Loucy (cell line): ENCODE results near the gene ATG10.

ENCODE experiments used
- H2AFZ ChIP-seq: fragments of 200-600 bp; sonication (generic); 2 replicates; pipeline ENCODE4 v1.6.0; 2016; ENCODE audit warnings: antibody characterized with exemption, mild to moderate bottlenecking, low read length, moderate library complexity
- H3F3A ChIP-seq: fragments of 200-600 bp; 2 replicates; pipeline ENCODE4 v1.6.0; 2016; ENCODE audit warnings: antibody characterized with exemption, low read depth, mild to moderate bottlenecking
- H3K27me3 ChIP-seq: fragments of 200-600 bp; sonication (generic); 2 replicates; pipeline ENCODE4 v1.6.1; 2014; ENCODE audit warnings: low read length, mild to moderate bottlenecking; ENCODE audit not compliant: insufficient read depth, poor library complexity, severe bottlenecking
- H3K36me3 ChIP-seq: fragments of 200-600 bp; sonication (generic); 2 replicates; pipeline ENCODE4 v1.6.1; 2016; ENCODE audit warnings: low read length; ENCODE audit not compliant: insufficient read depth
- H3K4me1 ChIP-seq: fragments of 200-600 bp; sonication (generic); 2 replicates; pipeline ENCODE4 v1.5.1; 2014; ENCODE audit warnings: low read length, mild to moderate bottlenecking; ENCODE audit not compliant: insufficient read depth, poor library complexity, severe bottlenecking
- H3K4me2 ChIP-seq: fragments of 200-600 bp; sonication (generic); 2 replicates; pipeline ENCODE4 v1.6.0; 2014; ENCODE audit warnings: antibody characterized with exemption, low read length, low read depth, mild to moderate bottlenecking; ENCODE audit not compliant: poor library complexity, severe bottlenecking
- H3K4me3 ChIP-seq: fragments of 200-600 bp; sonication (generic); 2 replicates; pipeline ENCODE4 v1.5.1; 2014; ENCODE audit warnings: low read length, mild to moderate bottlenecking, mixed read lengths; ENCODE audit not compliant: poor library complexity, severe bottlenecking
- H3K79me2 ChIP-seq: fragments of 200-600 bp; sonication (generic); 2 replicates; pipeline ENCODE4 v1.6.1; 2014; ENCODE audit warnings: low read length; ENCODE audit not compliant: insufficient read depth
- H3K9ac ChIP-seq: fragments of 200-600 bp; sonication (generic); 2 replicates; pipeline ENCODE4 v1.6.0; 2014; ENCODE audit warnings: mild to moderate bottlenecking, low read depth, low read length, moderate library complexity; ENCODE audit not compliant: poor library complexity, severe bottlenecking
- H3K9me2 ChIP-seq: fragments of 200-600 bp; sonication (generic); replicated peaks from 2 replicates; pipeline ENCODE4 v1.6.1; 2016; ENCODE audit warnings: low read depth, low read length, mixed read lengths
- H3K9me3 ChIP-seq: fragments of 200-600 bp; sonication (generic); 2 replicates; pipeline ENCODE4 v1.6.1; 2014; ENCODE audit warnings: mild to moderate bottlenecking, antibody characterized with exemption, low read length, low read depth; ENCODE audit not compliant: insufficient read depth
- H4K20me1 ChIP-seq: fragments of 200-600 bp; sonication (generic); 2 replicates; pipeline ENCODE4 v1.6.0; 2014; ENCODE audit warnings: antibody characterized with exemption, low read length, mild to moderate bottlenecking; ENCODE audit not compliant: insufficient read depth, poor library complexity, severe bottlenecking
- EZH2phosphoT487 ChIP-seq: fragments of 200-600 bp; IDR thresholded peaks from 2 replicates; pipeline ENCODE4 v1.6.1; 2018; ENCODE audit warnings: antibody characterized with exemption, mild to moderate bottlenecking, moderate library complexity, borderline replicate concordance
- TF ChIP-seq, protein P1 (sequence below): fragments of 200-600 bp; sonication (generic); conservative IDR thresholded peaks from 2 replicates; pipeline ENCODE4 v1.5.1; 2014; ENCODE audit warnings: mild to moderate bottlenecking, antibody characterized with exemption, low read length

Gene ATG10

DNA sequence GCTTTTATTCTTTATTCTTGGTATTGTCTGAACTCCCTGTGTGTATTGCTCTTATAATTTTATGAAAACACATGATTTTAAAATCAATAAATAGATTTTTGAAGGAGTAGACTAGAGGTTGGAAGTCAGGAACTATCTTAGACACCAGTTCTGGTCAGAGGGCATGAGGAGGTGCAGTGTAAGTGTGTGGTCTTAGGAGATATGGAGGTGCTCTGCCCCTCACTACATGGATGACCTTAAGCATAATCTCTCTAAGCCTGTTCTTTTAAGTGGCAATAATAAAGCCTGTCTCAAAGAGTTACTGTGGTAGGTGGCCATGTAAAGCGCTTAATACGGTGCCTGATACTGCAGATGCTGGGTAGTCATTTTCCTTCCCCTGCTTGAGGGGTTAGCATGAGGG lies 272.3 kb downstream of the ATG10 start:
- H2AFZ ChIP-seq = no peak overlapping the region
- H3K36me3 ChIP-seq = no peaks in the 10 kb centered on the region
- H3K79me2 ChIP-seq = no peaks in the 10 kb centered on the region
- no peak overlapping the region for H3K9ac ChIP-seq
- no peaks in the 10 kb centered on the region for H4K20me1 ChIP-seq
- no peak overlapping the region for H3K4me3 ChIP-seq
- no peaks in the 10 kb centered on the region for H3F3A ChIP-seq
- peaks cover 14% of the 10 kb centered on the region for H3K9me3 ChIP-seq
- TF ChIP-seq, protein P1, sequence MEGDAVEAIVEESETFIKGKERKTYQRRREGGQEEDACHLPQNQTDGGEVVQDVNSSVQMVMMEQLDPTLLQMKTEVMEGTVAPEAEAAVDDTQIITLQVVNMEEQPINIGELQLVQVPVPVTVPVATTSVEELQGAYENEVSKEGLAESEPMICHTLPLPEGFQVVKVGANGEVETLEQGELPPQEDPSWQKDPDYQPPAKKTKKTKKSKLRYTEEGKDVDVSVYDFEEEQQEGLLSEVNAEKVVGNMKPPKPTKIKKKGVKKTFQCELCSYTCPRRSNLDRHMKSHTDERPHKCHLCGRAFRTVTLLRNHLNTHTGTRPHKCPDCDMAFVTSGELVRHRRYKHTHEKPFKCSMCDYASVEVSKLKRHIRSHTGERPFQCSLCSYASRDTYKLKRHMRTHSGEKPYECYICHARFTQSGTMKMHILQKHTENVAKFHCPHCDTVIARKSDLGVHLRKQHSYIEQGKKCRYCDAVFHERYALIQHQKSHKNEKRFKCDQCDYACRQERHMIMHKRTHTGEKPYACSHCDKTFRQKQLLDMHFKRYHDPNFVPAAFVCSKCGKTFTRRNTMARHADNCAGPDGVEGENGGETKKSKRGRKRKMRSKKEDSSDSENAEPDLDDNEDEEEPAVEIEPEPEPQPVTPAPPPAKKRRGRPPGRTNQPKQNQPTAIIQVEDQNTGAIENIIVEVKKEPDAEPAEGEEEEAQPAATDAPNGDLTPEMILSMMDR = no peak
- no peak for TF ChIP-seq EZH2phosphoT487
- no peak overlapping the region for H3K4me2 ChIP-seq
- no peaks in the 10 kb centered on the region for H3K4me1 ChIP-seq
- no peaks in the 10 kb centered on the region for H3K9me2 ChIP-seq
- no peaks in the 10 kb centered on the region for H3K27me3 ChIP-seq

DNA sequence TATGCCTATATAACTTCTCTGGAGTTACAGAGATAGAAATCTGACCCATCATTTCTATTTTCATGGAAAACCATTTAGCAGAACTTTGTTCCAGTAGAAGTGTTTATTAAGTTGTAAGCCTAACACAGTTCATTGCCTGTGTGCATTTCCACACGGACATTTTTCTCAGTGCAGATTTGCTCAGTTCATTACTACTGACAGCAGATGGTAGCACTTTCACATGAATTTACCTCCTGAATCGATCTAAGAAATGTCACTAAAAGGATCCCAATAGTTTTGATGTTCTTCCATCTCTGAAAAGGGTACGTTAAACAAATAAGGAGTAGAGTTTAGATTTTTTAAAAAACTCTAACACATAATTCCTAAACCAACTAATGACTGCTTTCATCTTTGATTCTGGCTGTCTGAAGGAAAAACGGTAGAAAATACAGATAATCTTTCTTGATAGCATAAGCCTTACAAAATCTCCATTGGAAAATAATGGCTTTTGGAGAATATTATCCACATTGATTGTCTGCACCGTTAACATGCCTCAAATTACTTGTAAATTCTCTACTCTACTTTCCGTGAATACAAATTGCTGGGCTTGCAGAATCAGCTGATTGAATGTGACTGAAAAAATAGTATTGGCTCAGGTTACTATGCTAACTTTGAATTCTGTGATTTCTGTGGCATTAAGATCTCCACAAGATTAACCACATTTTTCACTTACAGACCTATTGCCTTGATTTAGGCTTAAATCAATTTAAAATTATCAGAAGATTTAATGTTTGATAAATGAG lies 273.2 kb downstream of the ATG10 start:
- no peaks in the 10 kb centered on the region for H3K36me3 ChIP-seq
- H3K9ac ChIP-seq = no peak overlapping the region
- H3K4me1 ChIP-seq = no peaks in the 10 kb centered on the region
- no peak overlapping the region for H2AFZ ChIP-seq
- TF ChIP-seq, protein P1 = no peak
- no peak for TF ChIP-seq EZH2phosphoT487
- H3K9me3 ChIP-seq = peaks cover 18% of the 10 kb centered on the region
- no peak overlapping the region for H3K4me2 ChIP-seq
- H3K79me2 ChIP-seq = no peaks in the 10 kb centered on the region
- no peaks in the 10 kb centered on the region for H3F3A ChIP-seq
- H3K27me3 ChIP-seq = no peaks in the 10 kb centered on the region
- H3K9me2 ChIP-seq = no peaks in the 10 kb centered on the region
- H3K4me3 ChIP-seq = no peak overlapping the region
- H4K20me1 ChIP-seq = no peaks in the 10 kb centered on the region

DNA sequence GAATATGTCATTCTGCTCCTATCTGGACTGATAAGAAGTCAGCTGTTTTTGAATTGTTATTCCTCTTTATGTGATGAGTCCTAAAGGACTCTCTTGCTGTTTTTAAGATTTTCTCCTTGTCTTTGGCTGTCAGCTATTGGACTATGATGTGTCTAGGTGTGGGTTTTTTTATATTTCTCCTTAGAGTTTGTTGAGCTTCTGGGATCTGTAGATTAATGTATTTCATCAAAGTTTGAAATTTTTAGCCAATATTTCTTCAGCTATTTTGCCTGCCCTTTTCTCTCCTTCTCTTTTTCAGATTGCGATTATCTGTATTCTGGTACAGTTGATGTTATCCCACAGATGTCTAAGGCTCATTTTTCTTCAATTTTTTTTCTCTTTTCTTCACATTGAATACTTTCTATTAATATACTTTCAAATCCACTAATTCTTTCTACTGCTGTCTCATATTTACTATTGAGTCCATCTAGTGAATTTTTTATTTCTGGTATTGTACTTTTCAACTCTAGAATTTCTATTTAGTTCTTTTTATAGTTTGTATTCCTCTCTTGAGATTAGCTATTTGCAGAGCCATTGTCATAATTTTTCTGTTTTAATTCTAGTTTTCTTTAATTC lies 275.2 kb downstream of the ATG10 start:
- no peak overlapping the region for H3K9ac ChIP-seq
- no peak for TF ChIP-seq EZH2phosphoT487
- no peaks in the 10 kb centered on the region for H3F3A ChIP-seq
- no peaks in the 10 kb centered on the region for H3K79me2 ChIP-seq
- H3K36me3 ChIP-seq = no peaks in the 10 kb centered on the region
- H3K4me1 ChIP-seq = no peaks in the 10 kb centered on the region
- no peaks in the 10 kb centered on the region for H3K9me2 ChIP-seq
- no peaks in the 10 kb centered on the region for H4K20me1 ChIP-seq
- no peaks in the 10 kb centered on the region for H3K27me3 ChIP-seq
- H3K9me3 ChIP-seq = peaks cover 18% of the 10 kb centered on the region
- no peak overlapping the region for H3K4me2 ChIP-seq
- H3K4me3 ChIP-seq = no peak overlapping the region
- no peak overlapping the region for H2AFZ ChIP-seq
